GM10266 (cell line): Measurements from ENCODE around the gene POP4.

ENCODE experiments used
- DNase-seq: peaks from one replicate; pipeline ENCODE4 v3.0.0; 2012; ENCODE audit errors: extremely low spot score
- TF ChIP-seq, protein P1 (sequence below): IDR thresholded peaks from 2 replicates; pipeline ENCODE4 v1.5.1; 2012; ENCODE audit warnings: mild to moderate bottlenecking, low read depth; ENCODE audit not compliant: control insufficient read depth, insufficient read depth; ENCODE audit errors: missing control alignments

Gene POP4

GRCh38 chr19:29614046-29614445 is 8.0 kb downstream of the POP4 start:
- DNase-seq: no peak
- TF ChIP-seq, protein P1, sequence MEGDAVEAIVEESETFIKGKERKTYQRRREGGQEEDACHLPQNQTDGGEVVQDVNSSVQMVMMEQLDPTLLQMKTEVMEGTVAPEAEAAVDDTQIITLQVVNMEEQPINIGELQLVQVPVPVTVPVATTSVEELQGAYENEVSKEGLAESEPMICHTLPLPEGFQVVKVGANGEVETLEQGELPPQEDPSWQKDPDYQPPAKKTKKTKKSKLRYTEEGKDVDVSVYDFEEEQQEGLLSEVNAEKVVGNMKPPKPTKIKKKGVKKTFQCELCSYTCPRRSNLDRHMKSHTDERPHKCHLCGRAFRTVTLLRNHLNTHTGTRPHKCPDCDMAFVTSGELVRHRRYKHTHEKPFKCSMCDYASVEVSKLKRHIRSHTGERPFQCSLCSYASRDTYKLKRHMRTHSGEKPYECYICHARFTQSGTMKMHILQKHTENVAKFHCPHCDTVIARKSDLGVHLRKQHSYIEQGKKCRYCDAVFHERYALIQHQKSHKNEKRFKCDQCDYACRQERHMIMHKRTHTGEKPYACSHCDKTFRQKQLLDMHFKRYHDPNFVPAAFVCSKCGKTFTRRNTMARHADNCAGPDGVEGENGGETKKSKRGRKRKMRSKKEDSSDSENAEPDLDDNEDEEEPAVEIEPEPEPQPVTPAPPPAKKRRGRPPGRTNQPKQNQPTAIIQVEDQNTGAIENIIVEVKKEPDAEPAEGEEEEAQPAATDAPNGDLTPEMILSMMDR: no peak

GRCh38 chr19:29614780-29615179 is 8.7 kb downstream of the POP4 start:
- TF ChIP-seq, protein P1: no peak
- no peak for DNase-seq

GRCh38 chr19:29615891-29616425 is 9.9 kb downstream of the POP4 start:
- DNase-seq: no peak
- TF ChIP-seq, protein P1: no peak

DNA sequence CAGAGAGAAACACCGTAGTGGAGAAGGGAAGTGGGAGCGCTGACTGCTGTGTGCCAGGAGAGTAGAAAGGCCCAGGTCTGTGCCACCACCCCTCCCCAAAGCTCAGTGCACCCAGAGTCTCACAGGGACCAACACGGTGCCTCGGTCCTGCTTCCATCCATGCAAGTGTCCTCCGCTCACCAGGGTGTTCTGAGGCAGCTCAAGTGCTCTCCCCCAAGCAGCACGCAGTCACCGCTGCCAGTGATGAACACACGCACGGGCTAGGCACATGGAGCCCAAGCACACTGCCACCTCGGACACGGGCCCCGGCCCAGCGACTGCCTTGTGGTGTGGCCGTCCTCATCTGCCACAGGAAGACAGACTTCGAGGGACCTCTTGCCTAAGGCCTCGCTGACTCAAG is 10.5 kb downstream of the POP4 start:
- DNase-seq: no peak
- TF ChIP-seq, protein P1: no peak

- TF ChIP-seq, protein P1: no peak
- no peak for DNase-seq
Measured at GRCh38 chr19:29617366-29618266, 11.5 kb downstream of the POP4 start.

DNA sequence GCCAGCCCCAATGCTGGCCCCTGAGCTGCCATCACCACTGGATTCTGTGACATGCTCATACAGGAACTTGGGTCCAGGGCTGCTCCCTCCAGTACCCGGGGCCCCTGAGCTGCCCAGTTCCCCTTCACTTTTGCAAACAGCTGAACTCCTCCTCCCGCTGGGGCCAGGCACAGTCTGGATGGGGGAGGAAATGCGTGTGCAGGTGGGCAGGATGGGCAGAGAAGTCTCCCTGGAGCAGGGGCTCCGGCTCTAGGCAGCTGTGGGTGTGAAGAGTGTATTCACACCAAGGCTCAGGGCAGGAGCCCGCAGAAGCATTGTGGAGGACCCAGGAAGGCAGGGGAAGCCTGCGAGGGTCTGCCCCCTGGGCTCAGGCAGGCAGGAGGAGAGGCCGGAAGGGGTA is 12.4 kb downstream of the POP4 start:
- TF ChIP-seq, protein P1: no peak
- no peak for DNase-seq

GRCh38 chr19:29618871-29619270 is 12.8 kb downstream of the POP4 start:
- DNase-seq: no peak
- TF ChIP-seq, protein P1: no peak
